ENCODE measurements around the gene IL1RL2. TPM values are rescaled to one million over a fixed set of nuclear protein-coding genes. Genes with fewer than 3 reads are reported as not detected.

Gene IL1RL2
- total RNA-seq, 2 experiments from 2014 or later, result 1.5 to 1.7 TPM

- intact Hi-C loops (cut with DNase I, micrococcal nuclease), result no loop called here
- H3K9me3 Mint-ChIP-seq (ENCODE audit: low read depth), result peaks cover 5% of the 10 kb centered on the region
- H3K36me3 Mint-ChIP-seq (ENCODE audit: low read depth), result no peaks in the 10 kb centered on the region
- peaks cover 19% of the 10 kb centered on the region for H3K27me3 Mint-ChIP-seq
- H3K4me3 Mint-ChIP-seq, result no peak overlapping the region
- DNase-seq, result no peak
- ChIA-PET POLR2A (no interaction called here), CTCF (interaction anchor here (0.7 to 1.1 kb wide), 5 partner anchors 11 to 171 kb away, joined by 3 to 9 read pairs (median 4); no protein-coding TSS in a partner anchor)
- peaks cover 26% of the 10 kb centered on the region for H3K4me1 Mint-ChIP-seq
- ATAC-seq, result peak; percentile 72
- peak overlapping the region; percentile 28 for H3K27ac Mint-ChIP-seq
Measured at GRCh38 chr2:102271844-102272243, 85.0 kb downstream of the IL1RL2 start.

GRCh38 chr2:102273619-102274211 is 86.9 kb downstream of the IL1RL2 start:
- Mint-ChIP-seq H3K27me3 (peaks cover 25% of the 10 kb centered on the region), H3K27ac (no peak overlapping the region), H3K36me3 (ENCODE audit: low read depth) (no peaks in the 10 kb centered on the region), H3K4me3 (no peak overlapping the region), H3K9me3 (ENCODE audit: low read depth) (peaks cover 5% of the 10 kb centered on the region), H3K4me1 (peaks cover 31% of the 10 kb centered on the region)
- CTCF ChIA-PET, result interaction anchor here (0.7 to 1.7 kb wide), 4 partner anchors 8 to 342 kb away, joined by 3 to 5 read pairs (median 4); no protein-coding TSS in a partner anchor
- DNase-seq (no peak), ATAC-seq (no peak)
- intact Hi-C loops (cut with DNase I, micrococcal nuclease), result no loop called here
- POLR2A ChIA-PET, result no interaction called here

DNA sequence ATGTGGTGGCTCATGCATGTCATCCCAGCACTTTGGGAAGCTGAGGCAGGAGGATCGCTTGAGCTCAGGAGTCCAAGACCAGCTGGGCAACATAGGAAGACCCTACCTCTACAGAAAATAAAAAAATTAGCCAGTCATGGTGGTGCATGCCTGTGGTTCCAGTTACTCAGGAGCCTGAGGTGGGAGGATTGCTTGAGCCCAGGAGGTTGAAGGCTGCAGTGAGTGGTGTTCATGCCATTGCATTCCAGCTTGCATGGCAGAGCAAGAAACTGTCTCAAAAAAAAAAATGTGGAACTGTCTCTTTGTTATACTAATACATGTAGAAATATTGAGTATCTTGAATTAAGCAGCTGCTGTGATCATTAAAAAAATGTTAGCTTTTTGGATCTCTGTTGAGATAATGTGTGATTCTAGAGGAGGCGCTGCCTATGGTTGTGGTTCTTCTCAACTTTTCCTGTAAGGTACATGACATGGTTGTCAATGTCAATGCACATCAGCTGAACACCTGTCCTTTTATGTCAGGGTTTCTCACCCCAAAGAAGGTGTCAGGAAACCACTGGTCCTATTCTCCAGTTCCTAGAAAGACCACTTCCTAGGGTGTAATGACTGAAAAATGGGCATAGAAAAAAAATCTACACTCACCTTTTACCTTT is 89.9 kb downstream of the IL1RL2 start:
- POLR2A ChIA-PET, result no interaction called here

GRCh38 chr2:102277202-102277700 is 90.4 kb downstream of the IL1RL2 start:
- POLR2A ChIA-PET, result no interaction called here
- DNase-seq, result no peak

More for the DNA sequence above, 89.9 kb downstream of the IL1RL2 start:
- Mint-ChIP-seq H3K27ac (no peak overlapping the region), H3K4me3 (no peak overlapping the region), H3K36me3 (ENCODE audit: low read depth) (no peaks in the 10 kb centered on the region), H3K27me3 (peaks cover 14% of the 10 kb centered on the region), H3K4me1 (peaks cover 15% of the 10 kb centered on the region), H3K9me3 (ENCODE audit: low read depth) (peaks cover 5% of the 10 kb centered on the region)
- DNase-seq (no peak), ATAC-seq (peak; percentile 36)
- intact Hi-C loops (cut with DNase I, micrococcal nuclease), result no loop called here
- CTCF ChIA-PET, result interaction anchor here (0.9 to 1.4 kb wide), 4 partner anchors 25 to 193 kb away, joined by 3 to 9 read pairs (median 3); no protein-coding TSS in a partner anchor

GRCh38 chr2:102278720-102279390 is 92.0 kb downstream of the IL1RL2 start:
- CTCF ChIA-PET, result interaction anchor here (0.8 to 1.4 kb wide), 2 partner anchors 9 to 12 kb away, joined by 3 to 4 read pairs; no protein-coding TSS in a partner anchor
- Mint-ChIP-seq H3K4me1 (peaks cover 10% of the 10 kb centered on the region), H3K9me3 (ENCODE audit: low read depth) (peaks cover 5% of the 10 kb centered on the region), H3K27me3 (peaks cover 10% of the 10 kb centered on the region), H3K4me3 (no peak overlapping the region), H3K36me3 (ENCODE audit: low read depth) (no peaks in the 10 kb centered on the region), H3K27ac (no peak overlapping the region)
- intact Hi-C loops (cut with DNase I, micrococcal nuclease), result no loop called here
- DNase-seq (no peak), ATAC-seq (no peak)
- POLR2A ChIA-PET, result no interaction called here

More at GRCh38 chr2:102277202-102277700, 90.4 kb downstream of the IL1RL2 start:
- Mint-ChIP-seq H3K36me3 (ENCODE audit: low read depth) (no peaks in the 10 kb centered on the region), H3K27me3 (peaks cover 14% of the 10 kb centered on the region), H3K4me1 (peaks cover 10% of the 10 kb centered on the region), H3K27ac (no peak overlapping the region), H3K9me3 (ENCODE audit: low read depth) (peaks cover 5% of the 10 kb centered on the region), H3K4me3 (no peak overlapping the region)
- intact Hi-C loops (cut with DNase I, micrococcal nuclease), result no loop called here
- no peak for ATAC-seq
- CTCF ChIA-PET, result interaction anchor here (0.9 to 1.4 kb wide), 2 partner anchors 25 to 32 kb away, joined by 3 read pairs; no protein-coding TSS in a partner anchor

GRCh38 chr2:102279391-102279735 is 92.5 kb downstream of the IL1RL2 start:
- POLR2A ChIA-PET, result interaction anchor here (0.6 kb wide), 1 partner anchor 110 kb away, joined by 3 read pairs; no protein-coding TSS in a partner anchor
- H3K4me3 Mint-ChIP-seq, result no peak overlapping the region
- intact Hi-C loops (cut with DNase I, micrococcal nuclease), result no loop called here
- H3K9me3 Mint-ChIP-seq (ENCODE audit: low read depth), result peaks cover 5% of the 10 kb centered on the region
- H3K27ac Mint-ChIP-seq, result no peak overlapping the region
- H3K36me3 Mint-ChIP-seq (ENCODE audit: low read depth), result no peaks in the 10 kb centered on the region
- H3K4me1 Mint-ChIP-seq, result peaks cover 10% of the 10 kb centered on the region
- DNase-seq (no peak), ATAC-seq (no peak)
- CTCF ChIA-PET, result interaction anchor here (0.6 to 1.4 kb wide), 2 partner anchors 9 to 12 kb away, joined by 3 to 5 read pairs; no protein-coding TSS in a partner anchor
- peaks cover 10% of the 10 kb centered on the region for H3K27me3 Mint-ChIP-seq

DNA sequence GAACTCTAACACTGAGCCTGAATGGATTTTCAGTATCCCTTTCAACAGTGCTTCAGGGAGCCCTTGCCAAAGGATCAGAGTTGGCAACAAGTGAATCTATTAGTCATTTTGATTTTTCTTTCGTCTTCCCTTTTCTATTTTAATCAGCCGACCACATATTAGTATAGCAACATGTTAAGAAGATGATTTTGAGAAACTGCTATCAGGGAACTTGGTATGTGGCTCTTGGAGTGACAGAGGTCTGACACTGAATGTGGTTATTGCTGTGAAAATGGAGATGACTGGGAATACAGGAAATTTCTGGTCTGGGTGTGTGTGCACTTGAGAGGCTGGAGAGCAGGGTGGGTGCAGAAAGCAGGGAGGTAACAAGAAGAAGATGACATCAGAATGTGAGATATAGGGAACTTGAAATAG is 95.9 kb downstream of the IL1RL2 start:
- H3K9me3 Mint-ChIP-seq (ENCODE audit: low read depth), result no peaks in the 10 kb centered on the region
- ChIA-PET POLR2A (no interaction called here), CTCF (interaction anchor here (0.7 to 1.8 kb wide), 3 partner anchors 11 to 32 kb away, joined by 3 to 6 read pairs (median 4); no protein-coding TSS in a partner anchor)
- DNase-seq (no peak), ATAC-seq (peak; percentile 73)
- no peak overlapping the region for H3K4me3 Mint-ChIP-seq
- peaks cover 2% of the 10 kb centered on the region for H3K27me3 Mint-ChIP-seq
- H3K27ac Mint-ChIP-seq, result no peak overlapping the region
- H3K4me1 Mint-ChIP-seq, result no peaks in the 10 kb centered on the region
- intact Hi-C loops (cut with DNase I, micrococcal nuclease), result no loop called here
- H3K36me3 Mint-ChIP-seq (ENCODE audit: low read depth), result no peaks in the 10 kb centered on the region

- H3K27me3 Mint-ChIP-seq, result no peaks in the 10 kb centered on the region
- H3K27ac Mint-ChIP-seq, result no peak overlapping the region
- H3K36me3 Mint-ChIP-seq (ENCODE audit: low read depth), result no peaks in the 10 kb centered on the region
- ChIA-PET CTCF (interaction anchor here (0.9 to 1.0 kb wide), 3 partner anchors 9 to 278 kb away, joined by 3 to 4 read pairs (median 3); no protein-coding TSS in a partner anchor), POLR2A (no interaction called here)
- no peak for ATAC-seq
- intact Hi-C loops (cut with DNase I, micrococcal nuclease), result no loop called here
- H3K4me3 Mint-ChIP-seq, result no peak overlapping the region
- H3K4me1 Mint-ChIP-seq, result no peaks in the 10 kb centered on the region
- DNase-seq, result no peak
- no peaks in the 10 kb centered on the region for H3K9me3 Mint-ChIP-seq (ENCODE audit: low read depth)
Measured at GRCh38 chr2:102283996-102284395, 97.2 kb downstream of the IL1RL2 start.

DNA sequence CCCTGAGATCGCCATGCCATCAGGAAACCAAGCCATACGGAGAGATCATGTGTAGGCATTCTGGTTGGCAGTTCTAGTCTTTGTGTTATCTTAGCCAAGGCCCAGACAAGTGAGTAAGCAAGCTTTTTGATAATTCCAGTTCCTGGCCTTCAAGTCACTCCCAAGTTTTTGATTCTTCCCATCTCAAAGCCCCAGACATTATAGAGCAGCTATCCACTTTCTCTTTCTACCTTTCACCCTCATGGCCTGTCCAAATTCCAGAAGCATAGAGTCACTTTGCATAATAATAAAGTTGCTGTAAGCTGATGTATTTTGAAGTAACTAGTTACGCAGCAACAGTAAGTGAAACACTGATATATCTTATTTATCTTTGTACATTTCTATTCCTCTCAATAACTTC is 97.8 kb downstream of the IL1RL2 start:
- CTCF ChIA-PET, result interaction anchor here (0.9 to 1.8 kb wide), 5 partner anchors 8 to 278 kb away, joined by 3 to 6 read pairs (median 4); no protein-coding TSS in a partner anchor
- Mint-ChIP-seq H3K9me3 (ENCODE audit: low read depth) (no peaks in the 10 kb centered on the region), H3K4me3 (no peak overlapping the region), H3K27me3 (no peaks in the 10 kb centered on the region), H3K4me1 (no peaks in the 10 kb centered on the region), H3K27ac (no peak overlapping the region), H3K36me3 (ENCODE audit: low read depth) (no peaks in the 10 kb centered on the region)
- ATAC-seq (no peak), DNase-seq (no peak)
- POLR2A ChIA-PET, result interaction anchor here (0.6 kb wide), 1 partner anchor 172 kb away, joined by 3 read pairs; no protein-coding TSS in a partner anchor
- intact Hi-C loops (cut with DNase I, micrococcal nuclease), result no loop called here

- Mint-ChIP-seq H3K27ac (no peak overlapping the region), H3K9me3 (ENCODE audit: low read depth) (no peaks in the 10 kb centered on the region), H3K4me3 (no peak overlapping the region), H3K27me3 (no peaks in the 10 kb centered on the region), H3K36me3 (ENCODE audit: low read depth) (no peaks in the 10 kb centered on the region), H3K4me1 (no peaks in the 10 kb centered on the region)
- intact Hi-C loops (cut with DNase I, micrococcal nuclease), result no loop called here
- DNase-seq (no peak), ATAC-seq (no peak)
- POLR2A ChIA-PET, result no interaction called here
- CTCF ChIA-PET, result interaction anchor here (0.7 to 1.8 kb wide), 7 partner anchors 16 to 171 kb away, joined by 3 to 6 read pairs (median 4); no protein-coding TSS in a partner anchor
Measured at GRCh38 chr2:102285368-102285767, 98.5 kb downstream of the IL1RL2 start.

- DNase-seq (no peak), ATAC-seq (no peak)
- intact Hi-C loops (cut with DNase I, micrococcal nuclease), result no loop called here
- ChIA-PET CTCF (interaction anchor here (0.6 to 1.8 kb wide), 9 partner anchors 16 to 659 kb away, joined by 3 to 6 read pairs (median 4); no protein-coding TSS in a partner anchor), POLR2A (no interaction called here)
- Mint-ChIP-seq H3K27me3 (peaks cover 3% of the 10 kb centered on the region), H3K9me3 (ENCODE audit: low read depth) (no peaks in the 10 kb centered on the region), H3K27ac (no peak overlapping the region), H3K36me3 (ENCODE audit: low read depth) (no peaks in the 10 kb centered on the region), H3K4me1 (peaks cover 3% of the 10 kb centered on the region), H3K4me3 (no peak overlapping the region)
Measured at GRCh38 chr2:102286041-102286440, 99.2 kb downstream of the IL1RL2 start.
